Islet precursor cell (in vitro differentiated cells): ENCODE data around the gene HOXA13.

ENCODE experiments used
- DNase-seq: peaks from one replicate; pipeline ENCODE4 v3.0.0-alpha.2; 2018

HOXA13 gene

DNA sequence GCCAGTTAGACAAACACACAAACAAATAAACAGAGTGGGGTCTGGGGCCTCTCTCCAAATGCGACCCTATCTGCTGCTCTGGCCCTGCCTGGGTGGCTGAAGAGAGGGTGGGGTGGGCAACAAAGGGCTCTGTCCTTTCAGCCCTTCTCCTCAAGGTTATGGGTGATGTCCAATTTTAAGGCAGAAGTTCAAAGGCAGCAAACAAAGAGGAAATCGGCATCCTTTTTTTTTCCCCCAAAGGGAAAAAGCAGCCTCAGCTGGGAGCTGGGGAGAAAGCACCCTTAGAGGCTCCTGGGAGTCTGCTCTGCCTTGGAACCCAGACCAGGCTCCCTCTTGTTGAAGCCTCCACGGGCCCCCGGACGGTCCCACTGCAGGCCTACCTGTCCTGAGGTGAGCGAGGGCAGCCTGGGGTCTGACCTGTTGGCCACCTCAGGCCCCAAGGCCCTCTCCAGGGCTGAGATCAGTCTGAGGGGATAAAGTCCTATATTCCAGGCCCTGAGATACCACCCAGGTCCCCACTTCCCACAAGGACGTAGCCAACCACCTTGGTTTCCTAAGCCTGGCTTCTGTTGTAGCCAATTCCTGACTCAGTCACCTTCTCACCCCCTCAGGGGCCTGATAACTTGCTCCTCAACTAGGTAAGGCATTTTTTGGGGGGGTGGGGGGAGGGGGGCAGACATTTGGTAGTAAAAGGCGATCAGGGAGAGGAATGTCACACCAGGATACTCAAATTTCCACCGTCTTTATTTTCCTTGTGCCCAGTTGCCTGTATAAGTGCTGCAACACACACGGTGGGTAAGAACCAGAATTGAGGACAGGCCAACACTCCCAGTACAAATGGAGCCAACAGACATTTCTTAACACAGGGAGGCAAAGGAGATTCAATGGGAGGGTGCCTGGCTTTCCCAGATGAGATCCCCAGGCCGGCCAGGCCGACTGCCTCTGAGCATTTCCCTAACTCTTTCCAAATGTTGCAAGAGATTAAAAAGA, 19.2 kb downstream of the HOXA13 start:
- DNase-seq = peak; percentile 44

DNA sequence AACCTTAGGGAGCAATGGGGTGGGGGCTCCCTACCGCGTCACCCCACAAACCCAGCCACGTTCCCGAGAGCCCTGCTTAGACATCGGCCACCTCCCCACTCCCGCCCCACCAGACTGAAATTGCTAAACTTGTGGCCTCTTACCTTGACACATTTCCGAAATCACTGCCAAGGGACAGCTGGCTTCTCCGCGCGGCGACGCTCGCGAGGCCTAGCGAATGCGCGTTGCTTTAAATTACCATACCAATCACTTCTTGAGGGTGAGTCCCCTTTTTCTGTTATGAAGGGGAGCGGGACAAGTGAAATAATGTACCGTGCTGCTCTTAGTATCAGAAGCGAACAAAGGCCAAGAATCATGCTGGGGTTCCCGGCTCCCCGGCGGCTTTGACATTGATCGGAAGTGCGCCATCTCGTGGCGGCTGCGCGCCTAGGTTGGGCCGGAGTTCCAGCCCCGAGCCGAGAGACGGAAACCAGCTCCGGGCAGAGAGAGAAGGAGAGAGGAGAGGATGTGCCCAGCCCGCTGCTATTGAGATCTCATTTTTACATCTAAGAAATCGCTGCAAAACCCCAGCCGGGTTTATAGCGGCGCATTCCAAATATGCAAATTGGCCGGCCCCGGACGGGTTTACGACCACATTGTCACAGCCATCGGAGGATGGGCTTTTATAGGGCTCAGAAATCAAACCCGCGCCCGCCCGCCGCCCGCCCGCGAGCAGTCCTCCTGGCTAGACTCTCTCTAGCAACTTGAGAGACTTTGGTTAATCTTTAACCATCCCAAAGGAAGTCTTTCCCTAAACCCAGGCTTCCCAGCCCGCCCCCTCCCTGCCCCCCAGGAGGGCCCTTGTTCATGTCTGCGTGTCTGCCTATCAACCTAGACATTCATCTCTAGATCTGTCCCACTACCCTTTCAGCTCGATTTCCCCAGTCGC, 20.1 kb downstream of the HOXA13 start:
- DNase-seq = peak; percentile 87

DNA sequence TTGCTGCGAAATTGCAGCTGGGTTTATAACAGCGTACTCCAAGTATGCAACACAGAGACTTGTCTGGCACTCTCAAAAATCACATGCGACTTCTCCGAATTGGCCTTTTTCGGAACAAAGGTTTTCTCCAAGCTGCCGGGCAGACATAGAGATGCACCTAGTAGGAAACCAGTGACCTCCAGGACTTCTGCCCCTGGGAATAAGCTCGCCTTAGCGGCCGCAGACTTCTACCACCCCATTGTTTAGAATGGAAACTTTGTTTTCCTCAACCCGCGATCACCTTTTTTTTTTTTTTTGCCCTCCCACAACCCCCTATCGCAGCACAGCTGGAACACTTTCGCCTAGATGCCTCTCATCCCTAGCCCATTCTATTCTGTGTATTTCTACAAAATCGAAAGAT, 20.9 kb downstream of the HOXA13 start:
- DNase-seq = peak; percentile 46

- peak; percentile 45 for DNase-seq
These were observed 21.5 kb downstream of the HOXA13 start for GRCh38 chr7:27178366-27178765.

DNA sequence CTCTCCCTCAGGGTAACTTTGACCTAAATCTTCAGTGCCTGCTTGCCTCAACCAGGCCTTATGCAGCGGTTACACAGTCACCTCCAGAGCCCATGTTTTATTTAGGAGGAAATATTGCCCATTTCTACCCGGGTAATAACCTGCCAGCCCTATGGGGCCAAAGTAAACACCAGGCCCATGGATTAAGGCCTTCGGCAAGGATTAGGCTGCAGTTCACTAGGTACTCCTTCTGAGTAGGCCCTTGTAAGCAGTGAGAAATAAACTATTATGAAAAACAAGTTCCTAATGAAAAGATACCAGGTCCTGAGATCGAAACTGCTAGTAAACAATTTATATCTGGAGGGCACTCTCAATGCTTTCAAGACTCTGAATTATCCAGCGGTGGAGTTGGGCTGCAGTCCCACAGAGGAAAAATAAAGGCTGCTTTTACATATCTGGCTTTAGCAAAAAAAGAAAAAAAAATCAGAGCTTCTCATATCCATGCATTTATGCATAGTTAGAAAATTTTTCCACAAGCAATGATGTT, 22.0 kb downstream of the HOXA13 start:
- DNase-seq = peak; percentile 15

DNA sequence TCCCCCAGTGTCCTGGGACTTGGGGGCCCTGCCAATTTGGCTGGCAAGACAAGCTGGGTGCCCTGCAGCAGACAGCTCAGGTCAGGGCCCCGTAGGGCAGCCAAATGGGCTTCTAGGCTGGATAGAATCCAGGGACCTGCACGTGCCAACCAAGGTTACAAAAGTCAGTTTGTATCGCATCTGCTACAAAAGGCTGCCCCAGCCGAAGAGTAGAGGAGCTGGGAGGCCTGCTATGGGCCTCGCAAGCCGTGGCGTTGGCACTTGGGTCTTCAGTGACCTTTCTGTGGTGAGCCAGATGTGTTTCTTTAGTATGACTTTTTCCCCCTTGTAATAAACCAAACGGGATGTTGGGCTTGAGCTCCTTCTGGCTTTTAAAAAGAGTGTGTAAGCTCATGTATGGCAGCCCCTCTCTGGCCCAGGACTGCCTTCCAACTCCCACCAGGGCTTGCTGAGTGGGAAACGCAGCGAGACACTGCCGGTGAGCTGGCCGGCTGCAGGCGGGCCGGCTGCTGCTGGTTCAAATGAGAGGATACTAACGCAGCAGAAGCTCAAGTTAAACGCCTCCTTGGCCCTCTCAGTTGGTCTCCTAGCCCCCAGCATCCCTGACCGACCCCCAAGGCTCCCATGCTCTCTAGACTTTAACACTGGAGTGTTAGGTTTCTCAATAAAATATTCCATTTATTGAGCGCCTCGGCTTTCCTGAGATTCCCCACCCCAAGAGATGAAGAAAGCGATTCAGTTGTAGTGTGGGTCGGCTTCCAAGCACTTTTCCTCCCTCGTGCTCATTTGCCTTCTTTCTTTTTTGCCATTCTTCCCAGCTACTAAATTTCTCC, 22.7 kb downstream of the HOXA13 start:
- DNase-seq = peak; percentile 50

DNA sequence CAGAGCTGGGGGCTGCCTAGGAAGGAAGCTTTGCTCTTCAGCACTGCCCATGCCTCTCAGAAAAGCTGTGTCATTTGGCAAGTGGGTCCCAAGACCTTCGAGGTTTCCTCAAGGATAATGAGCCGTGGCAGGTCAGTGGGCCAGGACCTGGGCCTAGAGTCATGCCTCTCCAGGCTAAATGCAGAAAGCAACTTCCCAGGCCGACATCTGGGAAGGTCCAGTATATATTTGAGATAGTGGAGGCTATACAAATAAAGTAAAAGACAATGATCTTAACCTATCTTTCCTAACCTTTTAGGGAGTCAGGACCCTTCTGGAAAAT, 23.4 kb downstream of the HOXA13 start:
- no peak for DNase-seq

GRCh38 chr7:27175626-27176523, 24.0 kb downstream of the HOXA13 start:
- DNase-seq = peak; percentile 77

GRCh38 chr7:27174874-27175625, 24.8 kb downstream of the HOXA13 start:
- DNase-seq = no peak

- DNase-seq = peak; percentile 67
These were observed 25.7 kb downstream of the HOXA13 start, which contains the start of gene HOXA10 for GRCh38 chr7:27173956-27174873. Gene HOXA10 (minus strand): TSS chr7:27174320. CDS start chr7:27174306, 14 bp downstream.

DNA sequence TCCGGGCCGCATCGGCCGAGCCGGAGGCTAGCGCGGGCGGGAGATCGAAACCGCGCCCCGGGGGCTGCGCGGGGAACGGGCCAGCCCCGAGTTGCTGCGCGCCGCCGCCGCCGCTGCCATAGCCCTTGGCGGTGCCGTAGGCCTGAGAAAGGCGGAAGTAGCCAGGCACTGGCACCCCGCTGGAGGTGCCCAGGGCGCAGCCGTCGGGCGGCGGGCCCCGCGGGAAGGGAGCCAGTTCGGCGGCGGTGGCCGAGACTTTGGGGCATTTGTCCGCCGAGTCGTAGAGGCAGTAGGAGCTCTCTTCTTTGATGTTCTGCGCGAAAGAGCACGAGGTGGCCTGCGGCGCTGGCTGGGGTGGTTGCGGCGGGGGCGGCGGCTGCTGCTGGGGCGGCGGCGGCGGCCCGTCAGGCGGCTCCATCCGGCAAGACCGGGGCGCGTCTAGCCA, 26.4 kb downstream of the HOXA13 start:
- DNase-seq = peak; percentile 59

DNA sequence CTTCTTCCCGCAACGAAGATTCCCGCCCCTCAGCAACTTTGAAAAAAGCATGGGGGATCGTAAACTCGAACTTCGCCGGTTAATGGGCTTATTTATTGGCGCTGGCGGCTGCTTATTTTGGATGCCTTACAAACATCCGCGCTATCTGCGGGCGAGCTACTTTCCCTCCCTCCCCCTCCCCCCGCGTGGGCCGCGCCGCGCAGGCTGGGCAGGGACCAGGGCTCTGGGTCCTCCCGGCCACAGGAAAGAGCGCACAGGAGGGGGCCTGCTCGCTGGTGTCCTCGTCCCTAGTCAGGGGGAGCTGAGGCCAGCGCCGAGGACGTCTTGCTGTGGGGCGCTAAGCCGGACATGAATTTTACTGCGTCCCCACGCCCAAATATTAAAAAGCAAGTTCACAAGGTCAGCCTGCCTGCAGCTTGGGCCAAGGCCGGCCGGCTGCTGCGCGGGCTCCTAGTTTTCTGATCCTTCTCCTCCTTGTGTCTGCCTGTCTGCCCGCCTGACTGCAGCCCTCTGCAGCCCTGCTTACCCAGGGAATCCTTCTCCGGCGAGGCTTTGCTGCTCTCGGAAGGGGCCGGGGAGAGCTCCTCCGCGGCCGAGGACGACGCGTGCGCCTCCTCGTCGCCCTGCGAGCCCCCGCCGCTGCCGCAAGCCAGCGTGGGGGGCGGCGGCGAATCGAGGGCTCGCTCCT, 26.9 kb downstream of the HOXA13 start:
- DNase-seq = peak; percentile 77

GRCh38 chr7:27172315-27172774, 27.5 kb downstream of the HOXA13 start:
- DNase-seq = peak; percentile 60

GRCh38 chr7:27171637-27172314, 28.1 kb downstream of the HOXA13 start:
- peak; percentile 75 for DNase-seq

DNA sequence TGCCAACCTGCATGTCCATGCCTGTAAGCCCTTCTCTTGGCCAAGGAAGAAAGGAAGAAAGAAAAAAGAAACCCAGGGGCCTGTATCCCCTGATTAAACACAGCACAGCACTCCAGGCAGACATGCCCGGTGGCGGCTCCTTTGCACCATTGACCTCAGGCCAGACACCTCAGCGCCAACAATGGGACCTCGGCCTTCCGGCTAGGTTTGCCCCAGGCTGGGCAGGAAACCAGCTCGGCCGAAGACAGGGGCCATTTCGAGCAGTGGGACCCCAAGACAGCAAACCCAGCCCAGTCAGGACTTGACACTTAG, 28.6 kb downstream of the HOXA13 start:
- peak; percentile 85 for DNase-seq

GRCh38 chr7:27170426-27171324, 29.2 kb downstream of the HOXA13 start:
- no peak for DNase-seq
